Cortex of kidney (tissue), 1 donor: Measurements from ENCODE around the gene RFK.
"Not testable (repeated sequence)": the region's sequence is repeated elsewhere in the genome, so short reads cannot be mapped to it uniquely, and the experiment has no call there.

Experiments used
- DNase-seq: peaks from one replicate; lab custom pipeline; 2025; lab: John Stamatoyannopoulos, UW

The RFK gene

GRCh38 chr9:76394195-76394959, at the start of gene RFK:
TSS of gene RFK (minus strand) at chr9:76394426. CDS start at chr9:76394171, 255 bp downstream.
- peak; percentile 39 for DNase-seq

- no peak for DNase-seq
Measured at GRCh38 chr9:76443887-76444286, 49.7 kb upstream of the RFK start.

GRCh38 chr9:76441551-76442322, 47.5 kb upstream of the RFK start:
- DNase-seq: no peak

GRCh38 chr9:76438841-76439588, 44.8 kb upstream of the RFK start:
- DNase-seq: no peak

GRCh38 chr9:76437017-76437699, 42.9 kb upstream of the RFK start:
- DNase-seq: not testable (repeated sequence)

GRCh38 chr9:76434897-76435296, 40.7 kb upstream of the RFK start:
- DNase-seq: not testable (repeated sequence)

- DNase-seq: no peak
Measured at GRCh38 chr9:76433836-76434235, 39.6 kb upstream of the RFK start.

GRCh38 chr9:76433406-76433805, 39.2 kb upstream of the RFK start:
- DNase-seq: no peak

GRCh38 chr9:76431601-76432000, 37.4 kb upstream of the RFK start:
- no peak for DNase-seq

GRCh38 chr9:76426807-76427419, 32.7 kb upstream of the RFK start:
- DNase-seq: no peak

GRCh38 chr9:76425677-76426453, 31.6 kb upstream of the RFK start:
- no peak for DNase-seq

GRCh38 chr9:76424491-76424890, 30.3 kb upstream of the RFK start:
- DNase-seq: no peak

GRCh38 chr9:76423216-76424177, 29.3 kb upstream of the RFK start:
- DNase-seq: no peak

GRCh38 chr9:76419782-76420380, 25.7 kb upstream of the RFK start:
- DNase-seq: no peak

GRCh38 chr9:76417394-76417793, 23.2 kb upstream of the RFK start:
- no peak for DNase-seq

GRCh38 chr9:76415731-76416130, 21.5 kb upstream of the RFK start:
- DNase-seq: no peak

- no peak for DNase-seq
Measured at GRCh38 chr9:76415154-76415553, 20.9 kb upstream of the RFK start.

GRCh38 chr9:76414661-76415060, 20.4 kb upstream of the RFK start:
- no peak for DNase-seq

GRCh38 chr9:76413658-76414057, 19.4 kb upstream of the RFK start:
- DNase-seq: no peak
